GM20000 (cell line): Measurements from ENCODE around the gene IL16.
"Not testable (repeated sequence)": the region's sequence is repeated elsewhere in the genome, so short reads cannot be mapped to it uniquely, and the experiment has no call there.

Experiments used
- DNase-seq: peaks from one replicate; pipeline ENCODE4 v3.0.0; 2012; ENCODE audit warnings: low spot score
- CTCF ChIP-seq: IDR thresholded peaks from 2 replicates; pipeline ENCODE4 v1.5.1; 2012; ENCODE audit warnings: mild to moderate bottlenecking, control low read depth; ENCODE audit errors: extremely low read depth, missing control alignments

Gene IL16

GRCh38 chr15:81157195-81157938 lies 39.3 kb upstream of the IL16 start:
- no peak for DNase-seq
- no peak for TF ChIP-seq CTCF

- TF ChIP-seq CTCF, result no peak
- no peak for DNase-seq
These were observed 38.8 kb upstream of the IL16 start for GRCh38 chr15:81157939-81158223.

- DNase-seq, result not testable (repeated sequence)
These were observed 38.1 kb upstream of the IL16 start for GRCh38 chr15:81158561-81158960.

GRCh38 chr15:81160312-81161159 lies 36.1 kb upstream of the IL16 start:
- no peak for TF ChIP-seq CTCF
- no peak for DNase-seq

- TF ChIP-seq CTCF, result no peak
- DNase-seq, result no peak
These were observed 35.5 kb upstream of the IL16 start for GRCh38 chr15:81161160-81161673.

- no peak for DNase-seq
- TF ChIP-seq CTCF, result no peak
These were observed 34.8 kb upstream of the IL16 start for GRCh38 chr15:81161851-81162250.

GRCh38 chr15:81163961-81164800 lies 32.5 kb upstream of the IL16 start:
- no peak for DNase-seq
- TF ChIP-seq CTCF, result no peak
